Hematopoietic multipotent progenitor cell treated with erythropoietin and hydrocortisone succinate and interleukin-3 and kit ligand, for 4 days (in vitro differentiated cells): Measurements from ENCODE around the gene DCDC1.

Source experiments
- DNase-seq: peaks from one replicate; pipeline ENCODE4 v3.0.0-alpha.2; 2015

Gene DCDC1

GRCh38 chr11:30823119-30823518, 546.4 kb downstream of the DCDC1 start:
- DNase-seq = no peak

DNA sequence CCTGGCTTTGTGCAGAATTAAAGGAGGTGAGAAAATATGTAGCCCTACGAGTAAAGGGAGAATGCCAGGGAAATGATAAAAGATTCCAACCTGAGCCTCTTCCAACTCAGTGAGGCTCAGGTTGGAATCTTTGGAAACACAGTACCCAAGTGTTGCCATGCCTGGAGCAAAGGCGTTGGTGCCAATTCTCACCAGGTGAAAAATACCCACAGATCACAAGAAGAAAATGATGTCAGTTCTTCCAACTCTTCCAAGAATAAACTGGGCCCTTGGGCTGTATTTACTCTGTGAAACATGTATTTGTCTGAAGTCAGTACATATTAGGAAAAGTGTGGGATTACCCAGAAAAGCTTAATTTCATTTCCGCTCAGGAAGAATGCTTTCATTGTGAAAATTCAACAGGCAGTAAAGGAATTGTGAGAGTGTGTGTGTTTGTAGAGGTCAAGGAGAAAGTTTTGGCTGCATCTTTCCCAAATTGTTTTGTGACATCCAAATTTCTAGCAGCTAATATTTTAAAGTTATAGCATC, 548.0 kb downstream of the DCDC1 start:
- DNase-seq = no peak

DNA sequence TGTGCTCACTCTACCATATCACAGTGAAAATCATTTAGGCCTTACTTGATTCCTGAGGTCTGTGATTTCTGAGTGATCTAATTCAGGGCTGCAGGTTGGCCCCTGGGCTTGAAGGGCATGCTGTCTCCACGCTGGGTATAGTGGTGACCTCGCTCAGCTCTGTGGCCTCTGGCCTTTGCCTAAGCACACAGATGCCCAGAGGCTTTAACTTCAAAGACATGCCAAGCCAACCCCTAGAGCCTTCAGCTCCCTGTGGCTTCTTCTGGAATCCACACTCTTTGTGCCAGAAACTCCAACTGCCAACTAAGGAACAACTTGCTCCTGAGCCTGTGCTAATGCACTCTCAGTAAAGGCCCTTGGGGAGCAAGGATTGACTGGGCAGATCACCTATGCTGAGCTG, 550.8 kb downstream of the DCDC1 start:
- DNase-seq = no peak

GRCh38 chr11:30816959-30817880, 552.3 kb downstream of the DCDC1 start:
- DNase-seq = no peak

GRCh38 chr11:30815619-30816018, 553.9 kb downstream of the DCDC1 start:
- DNase-seq = no peak

- no peak for DNase-seq
Measured at GRCh38 chr11:30814737-30815136, 554.8 kb downstream of the DCDC1 start.
